ENCODE measurements around the gene PER2.
"Not testable (repeated sequence)": the region's sequence is repeated elsewhere in the genome, so short reads cannot be mapped to it uniquely, and the experiment has no call there.

The PER2 gene

GRCh38 chr2:238286987-238287736 is 1.2 kb downstream of the PER2 start:
- DNase-seq: peak in 31 of 56 donors; percentile 14 to 79 (median 43)

GRCh38 chr2:238286551-238286950 is 1.9 kb downstream of the PER2 start:
- peak in 14 of 56 donors; percentile 9 to 42 (median 26) for DNase-seq

- DNase-seq: peak in 1 of 56 donors; percentile 20
These were observed 2.3 kb downstream of the PER2 start for GRCh38 chr2:238286095-238286494.

DNA sequence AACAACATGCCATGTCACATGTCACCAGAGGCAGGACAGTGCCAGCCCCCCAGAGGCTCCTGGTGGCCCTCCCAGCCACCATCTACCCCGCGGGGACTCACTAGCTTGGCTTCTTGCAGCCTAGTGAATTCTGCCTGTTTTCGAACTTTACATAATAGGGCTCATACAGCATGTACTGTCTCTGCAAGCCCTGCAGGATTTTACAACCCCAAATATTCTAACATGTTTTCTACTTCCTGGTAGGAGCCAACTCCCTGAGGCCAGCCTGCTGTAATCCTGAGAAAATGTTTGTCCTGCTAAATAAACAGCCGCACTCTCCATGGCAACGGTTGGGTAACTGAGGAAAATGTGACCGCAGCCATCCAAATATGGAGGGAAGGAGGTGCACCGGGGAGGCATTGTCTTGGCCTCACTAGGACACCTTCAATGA is 2.7 kb downstream of the PER2 start:
- DNase-seq: peak in 9 of 56 donors; percentile 11 to 42 (median 30)

- DNase-seq: no peak
These were observed 3.5 kb downstream of the PER2 start for GRCh38 chr2:238284802-238285515.

GRCh38 chr2:238282861-238283738 is 5.3 kb downstream of the PER2 start:
- DNase-seq: no peak

DNA sequence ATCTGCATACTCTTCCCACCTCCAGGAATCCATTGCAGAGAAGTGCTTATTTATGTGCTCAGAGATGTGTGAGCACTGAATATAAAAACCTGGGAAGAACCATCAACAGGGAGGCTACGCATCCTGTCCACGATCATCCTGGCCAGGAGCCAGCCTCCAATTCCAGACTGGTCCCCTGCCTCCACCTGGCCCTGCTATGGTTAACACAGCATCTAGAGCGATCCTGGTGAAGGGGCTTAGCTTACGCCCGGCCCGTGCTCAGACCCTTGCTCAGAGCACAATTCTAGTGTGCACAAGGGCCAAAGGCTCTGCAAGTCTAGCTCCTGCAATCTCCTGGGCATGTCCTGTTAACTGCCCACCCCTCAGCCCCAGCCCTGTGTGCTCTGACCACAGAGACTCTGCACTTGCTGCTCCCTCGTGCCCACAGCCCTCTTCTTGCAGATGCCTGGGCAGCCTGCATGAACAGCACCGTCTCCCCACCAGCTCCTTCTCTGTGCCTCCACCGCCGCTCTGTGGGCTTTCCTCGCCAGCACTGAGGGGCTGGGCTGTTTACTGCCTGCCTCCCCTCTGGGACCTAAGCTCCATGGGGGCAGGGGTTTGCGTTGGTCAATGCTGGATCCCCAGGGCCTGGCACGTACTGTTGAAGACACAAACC is 6.5 kb downstream of the PER2 start:
- no peak for DNase-seq

DNA sequence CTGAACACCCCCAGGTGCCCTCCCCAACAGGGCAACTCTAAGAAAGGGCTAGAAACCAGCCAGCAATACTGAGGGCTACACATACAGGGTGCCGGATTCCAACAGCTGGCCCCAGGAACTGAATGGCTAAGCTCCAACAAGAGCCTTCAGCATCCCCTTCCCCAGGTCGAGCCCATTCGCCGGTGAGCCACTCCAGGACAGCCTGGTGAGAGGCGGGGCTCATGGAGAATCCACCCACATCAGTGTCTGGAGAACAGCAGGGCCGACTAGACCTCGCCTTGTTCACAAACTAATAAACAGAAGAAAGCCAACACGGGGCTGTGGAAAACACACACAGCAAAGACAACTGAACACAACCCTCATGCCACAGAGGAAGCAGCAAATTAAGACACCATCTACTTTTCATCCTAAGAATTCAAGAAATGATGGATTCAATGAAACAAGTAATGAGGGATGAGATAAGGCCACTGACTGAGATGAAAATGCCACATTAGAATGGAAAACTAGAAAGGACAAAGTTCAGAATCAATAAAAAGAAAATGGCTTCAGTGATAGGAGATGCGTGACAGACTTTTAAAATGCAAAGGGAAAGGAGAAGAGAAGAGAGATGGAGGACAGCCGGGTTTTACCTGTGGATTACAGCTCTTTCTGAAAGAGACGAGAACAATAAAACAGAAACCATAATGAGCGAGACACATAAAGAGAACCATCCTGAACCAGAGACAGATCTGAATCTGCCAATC is 8.2 kb downstream of the PER2 start:
- DNase-seq: no peak

DNA sequence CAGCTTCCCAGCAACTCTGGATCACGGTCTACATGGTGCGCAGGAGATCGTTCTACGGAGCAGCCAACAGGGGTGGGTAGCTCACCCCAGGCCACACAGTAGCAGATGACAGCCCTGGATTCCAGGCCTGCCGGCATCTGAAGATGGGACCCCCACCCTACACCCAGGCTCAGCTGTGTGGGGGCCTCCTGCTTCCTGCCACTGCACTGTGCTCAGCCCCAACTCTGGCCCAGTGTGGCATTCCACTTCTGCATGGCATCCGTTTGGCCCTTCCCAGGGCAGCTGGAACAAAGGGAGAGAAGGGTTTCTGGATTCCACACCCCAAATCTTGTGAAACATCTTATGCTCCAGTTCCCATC is 9.1 kb downstream of the PER2 start:
- DNase-seq: no peak

DNA sequence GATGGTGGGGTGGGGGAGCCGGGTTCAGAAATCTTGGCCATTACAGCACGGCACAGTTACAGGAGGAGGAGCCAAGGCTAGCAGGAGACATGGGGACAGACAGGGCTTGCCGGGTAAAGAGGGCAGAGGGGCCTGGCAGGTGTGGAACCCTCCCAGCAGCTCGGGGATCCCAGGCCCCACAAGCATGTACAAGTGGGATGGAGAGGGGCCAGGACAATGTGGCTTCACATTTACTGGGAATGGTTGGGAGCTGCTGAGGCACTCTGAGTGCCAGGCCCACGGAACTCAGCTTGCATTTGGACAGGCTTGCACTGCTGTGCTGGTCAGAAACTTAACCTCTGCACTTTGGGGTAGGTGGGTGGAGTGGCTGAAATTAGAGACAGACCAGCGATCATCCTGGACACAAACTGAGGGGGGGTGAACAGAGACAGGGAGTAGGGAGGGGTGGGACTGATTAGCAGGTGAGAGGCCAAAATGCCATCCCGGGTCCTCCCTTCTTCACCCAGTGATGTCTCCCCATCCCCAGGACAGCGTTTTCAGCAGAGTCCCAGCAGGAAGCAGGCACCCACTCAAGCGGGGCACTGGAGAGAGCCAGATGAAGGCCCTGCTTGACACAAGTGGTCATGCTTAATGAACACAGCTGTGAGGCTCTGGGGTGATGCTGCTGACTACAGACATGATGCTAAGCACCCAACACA is 9.6 kb downstream of the PER2 start:
- no peak for DNase-seq

DNA sequence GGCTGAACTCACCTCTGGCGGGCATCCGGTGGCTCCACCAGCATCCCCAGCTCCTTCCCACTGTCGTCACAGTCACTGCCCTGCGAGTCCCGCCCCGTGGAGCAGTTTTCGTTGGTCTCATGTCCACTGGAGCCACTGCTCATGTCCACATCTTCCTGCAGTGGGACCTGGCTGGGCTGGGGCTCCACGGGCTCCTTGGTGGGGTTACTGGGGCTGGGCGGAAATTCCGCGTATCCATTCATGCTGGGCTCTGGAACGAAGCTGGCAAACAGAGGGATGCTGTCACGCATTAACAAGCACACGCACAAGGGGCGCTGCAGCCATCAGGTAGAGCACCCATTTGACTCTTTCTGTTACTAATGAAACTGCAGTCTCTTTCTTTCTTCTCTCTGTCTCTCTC is 10.7 kb downstream of the PER2 start:
- no peak for DNase-seq

DNA sequence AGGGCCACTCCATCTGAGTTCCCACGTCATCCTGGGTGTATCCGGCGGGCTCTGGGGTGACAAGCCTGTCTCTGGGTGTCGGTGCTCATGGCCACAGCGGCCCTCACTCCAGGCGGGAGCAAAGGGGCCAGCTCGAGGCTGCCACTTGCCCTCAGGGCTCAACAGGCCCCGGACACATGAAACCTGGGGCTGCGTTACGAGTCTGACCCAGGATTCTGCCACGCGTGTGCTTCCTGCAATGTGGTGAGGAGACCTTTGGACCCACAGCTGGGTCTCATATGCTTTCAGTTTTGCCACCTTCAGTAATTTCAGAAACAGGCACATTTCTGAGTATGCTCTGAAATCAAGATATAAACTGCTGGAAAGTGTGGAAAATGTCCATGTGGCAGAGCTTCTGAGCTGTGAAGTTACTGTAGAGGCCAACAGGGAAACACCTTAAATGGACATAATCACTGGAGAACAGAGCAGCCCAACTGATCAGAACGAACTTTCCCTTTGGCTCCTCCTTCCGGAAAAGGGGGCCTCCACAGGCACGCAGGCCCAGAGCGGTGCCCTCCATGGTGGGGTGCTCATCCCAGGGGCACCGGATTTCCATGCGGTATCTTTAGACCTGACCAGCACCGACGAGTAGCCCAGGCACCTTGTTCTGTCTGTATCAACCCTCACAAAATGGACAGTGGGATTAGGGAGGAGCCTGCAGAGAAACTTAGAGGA is 14.1 kb downstream of the PER2 start:
- DNase-seq: no peak

DNA sequence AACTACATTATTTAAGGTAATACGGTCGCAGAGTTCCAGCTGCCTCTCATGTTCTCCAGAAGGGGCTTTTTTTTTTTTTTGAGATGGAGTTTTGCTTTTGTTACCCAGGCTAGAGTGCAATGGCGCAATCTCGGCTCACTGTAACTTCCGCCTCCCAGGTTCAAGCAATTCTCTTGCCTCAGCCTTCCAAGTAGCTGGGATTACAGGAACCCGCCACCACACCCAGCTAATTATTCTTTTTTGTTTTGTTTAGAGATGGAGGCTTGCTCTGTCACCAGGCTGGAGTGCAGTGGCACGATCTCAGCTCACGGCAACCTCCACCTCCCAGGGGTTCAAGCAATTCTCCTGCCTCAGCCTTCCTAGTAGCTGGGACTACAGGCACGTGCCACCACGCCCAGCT is 15.0 kb downstream of the PER2 start:
- DNase-seq: not testable (repeated sequence)

DNA sequence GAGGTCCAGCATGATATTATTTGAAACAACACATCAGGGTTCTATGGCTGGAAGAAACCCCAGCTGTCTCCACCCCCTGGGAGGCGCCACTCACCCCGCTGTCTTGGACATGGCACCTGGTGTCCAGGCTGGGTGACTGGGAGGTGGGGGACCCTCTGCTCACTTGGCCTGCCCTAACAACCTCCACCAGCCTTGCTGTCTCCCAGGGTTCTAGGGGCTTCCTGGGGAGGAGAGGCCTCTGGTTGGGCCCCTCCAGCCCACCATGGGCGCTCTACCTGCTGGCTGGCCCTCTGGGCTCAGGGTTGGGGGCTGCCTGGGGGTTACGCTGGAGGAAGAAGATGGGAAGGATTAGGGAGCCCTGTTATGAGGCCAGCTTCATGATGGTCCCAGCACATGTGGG is 16.3 kb downstream of the PER2 start:
- no peak for DNase-seq

DNA sequence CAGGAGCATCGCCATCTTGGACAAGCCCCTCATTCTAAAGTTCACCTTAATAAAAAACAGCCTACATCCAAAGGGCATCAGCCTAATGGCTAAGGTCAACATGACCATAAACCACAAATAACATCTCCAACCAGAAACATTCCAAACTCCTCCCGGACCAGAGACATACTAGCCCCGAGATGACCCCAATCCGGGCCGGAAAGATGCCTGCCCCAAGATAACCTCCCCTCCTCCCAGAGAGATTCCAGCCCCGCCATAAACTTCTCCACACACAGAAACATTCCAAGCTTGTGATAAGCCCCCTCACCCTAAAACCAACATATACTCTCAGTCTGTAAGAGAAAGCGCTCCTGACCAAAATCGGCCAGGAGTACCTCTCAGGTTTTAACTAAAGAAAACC is 16.7 kb downstream of the PER2 start:
- not testable (repeated sequence) for DNase-seq

GRCh38 chr2:238271061-238271554 is 17.3 kb downstream of the PER2 start:
- no peak for DNase-seq

GRCh38 chr2:238270606-238271005 is 17.8 kb downstream of the PER2 start:
- DNase-seq: no peak

GRCh38 chr2:238269741-238270140 is 18.7 kb downstream of the PER2 start:
- DNase-seq: no peak

All from nucleus accumbens (tissue), 56 donors.